HG03097 (cell line): Measurements from ENCODE around the gene NT5DC3.
A peak's percentile ranks its signal among the peaks of the same experiment; 100 is the strongest.

Experiments used
- ATAC-seq: cut with Tn5 transposase; IDR thresholded peaks from one replicate; pipeline ENCODE4 v1.9.1; 2021; ENCODE audit not compliant: unreplicated experiment, low FRiP score

The NT5DC3 gene

DNA sequence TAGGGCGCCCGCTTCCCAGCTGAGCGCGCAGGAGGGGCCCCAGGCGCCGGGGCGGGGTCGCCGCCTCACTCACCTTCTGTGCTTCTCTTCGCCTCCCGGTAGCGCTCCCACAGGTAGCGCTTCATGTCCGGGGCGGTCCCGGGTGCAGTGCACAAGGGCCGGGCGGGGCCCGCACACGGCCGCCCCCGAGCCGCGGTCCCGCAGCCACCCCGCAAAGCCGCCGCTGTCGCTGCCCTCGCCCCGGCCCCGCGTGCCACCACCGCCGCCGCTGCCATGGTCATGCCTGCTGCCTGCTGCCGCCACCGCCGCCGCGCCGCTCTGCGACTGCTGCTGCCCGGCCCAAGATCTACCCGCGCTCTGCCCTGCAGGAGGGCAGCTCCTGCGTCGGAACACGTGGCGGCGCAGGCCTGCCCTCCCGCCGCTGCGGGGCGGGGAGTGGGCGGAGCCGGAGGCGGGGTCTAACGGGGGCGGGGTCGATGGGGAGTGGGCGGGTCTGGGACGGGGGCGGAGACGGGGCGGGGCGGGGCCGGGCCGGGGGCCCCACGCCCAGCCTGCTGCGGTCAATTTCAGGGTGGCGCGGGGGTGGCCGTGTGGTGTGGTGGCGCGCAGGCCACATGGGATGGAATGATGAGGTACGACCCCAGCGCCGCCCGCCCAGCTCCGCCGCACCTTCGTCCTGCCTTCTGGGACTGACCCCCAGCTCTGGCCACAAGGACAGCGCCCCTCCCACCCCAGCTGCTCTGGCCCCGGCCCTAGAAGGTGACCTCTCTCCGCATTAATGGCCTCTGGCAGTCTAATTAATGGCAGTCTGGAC is at the start of gene NT5DC3:
Gene NT5DC3, minus strand, starts transcription at position 359 of the 814 bp plus-strand sequence. Its CDS starts 78 bp downstream, at position 281.
- ATAC-seq = peak; percentile 84

DNA sequence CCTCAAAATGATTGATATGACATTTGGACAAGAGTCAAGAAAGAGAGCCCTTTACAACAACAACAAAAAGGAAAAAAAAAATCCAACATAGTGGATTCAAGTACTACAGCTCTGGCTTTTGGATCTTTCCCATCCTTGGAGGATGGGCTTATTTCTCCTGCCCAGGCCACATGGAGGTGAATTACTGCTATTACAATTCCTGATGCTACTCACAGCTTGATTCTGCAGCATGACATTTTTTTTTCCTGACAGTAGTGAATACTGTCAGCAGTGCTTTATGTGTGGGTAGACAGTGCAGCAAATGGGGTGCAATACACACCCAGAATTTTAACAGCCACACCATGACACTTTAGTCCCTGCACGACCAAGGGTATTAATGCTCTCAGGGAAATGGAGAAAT is 46.7 kb upstream of the NT5DC3 start:
- no peak for ATAC-seq

DNA sequence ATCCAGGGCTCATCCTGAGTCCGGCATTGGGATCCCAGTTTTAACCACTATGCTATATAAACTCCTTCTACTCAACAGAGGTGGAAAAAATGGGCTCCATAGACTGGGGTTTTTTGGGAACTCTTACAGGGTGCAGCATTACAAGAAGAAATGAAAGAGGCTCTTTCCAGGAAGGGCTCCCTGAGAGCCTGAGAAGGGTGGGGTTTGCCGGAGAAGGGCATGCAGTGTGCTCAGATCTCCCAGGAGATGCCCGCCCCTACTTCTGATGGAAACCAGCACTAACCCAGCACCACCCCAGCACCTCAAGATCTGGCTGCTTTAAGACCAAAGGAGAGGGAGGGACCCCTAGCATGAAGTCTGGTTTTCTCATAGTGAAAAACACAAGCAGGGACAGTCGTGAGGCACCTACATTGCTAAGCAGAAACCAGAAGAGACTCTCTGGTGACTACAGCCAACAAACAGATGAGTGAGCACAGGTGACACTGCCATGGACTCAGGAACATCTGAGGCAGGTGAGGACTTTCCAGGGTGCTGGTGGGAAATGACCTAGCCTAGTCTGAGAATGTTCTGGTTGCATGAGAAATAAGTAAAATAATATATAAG is 45.3 kb upstream of the NT5DC3 start:
- ATAC-seq = no peak

DNA sequence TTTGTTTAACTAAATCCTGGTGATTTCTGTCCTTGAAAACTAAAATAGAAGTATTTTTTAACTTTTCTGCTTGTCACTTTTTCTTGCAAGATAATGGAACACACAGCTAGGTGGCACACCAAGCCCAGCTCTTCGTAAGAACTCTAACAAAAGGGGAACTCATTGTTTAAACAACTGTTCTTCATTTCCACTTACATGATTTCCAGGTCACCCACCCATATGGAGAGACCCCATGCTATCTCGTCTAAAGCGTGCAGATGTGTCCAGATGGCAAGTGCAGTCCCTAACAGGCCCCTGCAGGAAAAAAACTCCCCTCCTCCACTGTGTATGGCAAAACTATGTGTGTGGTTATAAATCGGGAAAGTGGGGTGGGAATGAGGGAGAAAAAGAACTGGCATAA is 43.3 kb upstream of the NT5DC3 start:
- ATAC-seq = no peak

GRCh38 chr12:103883908-103884307 is 42.9 kb upstream of the NT5DC3 start:
- ATAC-seq = no peak

DNA sequence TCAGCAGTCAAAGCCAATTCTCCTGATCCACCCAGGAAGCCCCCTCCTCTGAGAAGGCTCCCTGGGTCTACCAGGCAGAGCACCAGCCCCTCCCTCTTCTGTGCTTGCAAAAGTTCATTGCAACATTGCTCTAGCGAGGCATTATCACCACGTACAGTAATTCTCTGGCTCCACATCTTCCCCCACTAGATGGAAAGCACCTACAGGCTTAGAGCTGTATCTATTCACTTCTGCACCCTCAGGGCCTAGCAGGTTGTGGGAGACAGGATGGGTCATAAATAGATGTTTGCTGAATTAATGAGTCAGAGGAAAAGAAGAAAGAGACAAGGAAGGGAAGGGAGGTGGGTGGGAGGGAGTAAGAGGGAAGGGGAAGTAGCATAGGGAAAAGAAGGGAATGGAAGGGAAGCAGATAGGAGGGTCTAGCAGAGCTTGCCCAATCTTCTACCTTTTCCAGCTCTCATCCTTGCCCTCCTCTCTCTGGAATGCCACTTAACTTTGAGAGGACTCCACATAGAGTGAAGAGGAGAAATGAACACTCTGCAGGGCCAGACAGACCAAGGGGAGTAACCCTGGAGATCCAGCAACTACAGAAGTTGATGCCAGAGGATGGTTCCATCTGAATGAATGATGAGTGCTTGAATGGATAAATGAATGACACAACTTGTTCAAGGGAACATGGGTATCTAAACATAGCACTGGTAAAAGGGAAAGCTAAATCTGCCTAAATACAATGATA is 42.0 kb upstream of the NT5DC3 start:
- ATAC-seq = no peak

DNA sequence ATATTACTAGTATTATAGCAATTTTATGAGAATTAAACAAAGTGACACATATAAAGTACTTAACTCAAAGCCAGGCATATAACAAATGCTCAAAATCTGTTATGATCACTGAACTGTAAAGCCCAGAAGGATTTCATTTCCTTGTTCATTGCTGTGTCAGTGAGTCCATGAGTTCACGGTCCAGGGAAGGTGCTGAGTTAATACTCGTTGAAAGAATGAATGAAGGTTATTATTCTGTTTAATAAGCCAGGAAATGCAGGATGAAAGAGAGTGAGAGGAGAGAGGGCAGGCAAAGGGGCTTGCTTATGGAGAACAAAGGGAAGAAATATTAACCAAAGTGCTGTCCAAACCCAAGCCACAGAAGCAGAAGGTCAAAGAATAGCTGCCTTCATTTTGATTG is 40.2 kb upstream of the NT5DC3 start:
- no peak for ATAC-seq

GRCh38 chr12:103880299-103881142 is 39.5 kb upstream of the NT5DC3 start:
- no peak for ATAC-seq

- ATAC-seq = no peak
Measured at GRCh38 chr12:103879878-103880277, 38.8 kb upstream of the NT5DC3 start.

DNA sequence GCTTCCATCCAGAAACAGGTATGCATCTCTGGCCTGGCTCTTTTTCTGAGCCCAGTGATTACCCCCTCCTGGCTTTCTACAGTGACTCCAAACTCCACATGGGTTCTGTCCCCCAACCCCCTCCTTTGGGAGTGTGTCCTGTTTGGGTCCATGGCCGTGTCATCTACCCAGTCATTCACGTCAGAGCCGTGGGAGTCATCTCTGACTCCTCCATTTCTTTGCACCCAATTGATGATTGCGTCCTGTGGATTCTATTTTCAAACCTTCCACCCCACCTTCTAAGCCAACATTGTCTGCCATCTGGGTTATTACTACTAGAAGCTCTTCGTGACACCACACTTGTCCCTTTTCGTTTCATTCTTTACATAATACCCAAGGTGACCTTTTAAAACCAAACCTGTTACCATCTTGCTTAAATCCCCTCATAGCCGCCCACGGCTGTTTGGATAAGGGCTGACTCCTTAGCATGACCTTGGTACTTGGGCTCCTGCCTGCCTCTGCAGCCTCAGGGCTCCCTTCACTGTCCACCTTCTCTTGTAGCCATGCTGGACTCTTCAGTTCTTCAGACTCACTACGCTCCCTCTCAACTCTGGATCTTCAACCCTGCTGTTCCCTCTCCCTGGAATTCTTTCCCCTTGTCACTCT is 38.1 kb upstream of the NT5DC3 start:
- ATAC-seq = no peak

GRCh38 chr12:103877934-103878510 is 37.0 kb upstream of the NT5DC3 start:
- ATAC-seq = no peak

DNA sequence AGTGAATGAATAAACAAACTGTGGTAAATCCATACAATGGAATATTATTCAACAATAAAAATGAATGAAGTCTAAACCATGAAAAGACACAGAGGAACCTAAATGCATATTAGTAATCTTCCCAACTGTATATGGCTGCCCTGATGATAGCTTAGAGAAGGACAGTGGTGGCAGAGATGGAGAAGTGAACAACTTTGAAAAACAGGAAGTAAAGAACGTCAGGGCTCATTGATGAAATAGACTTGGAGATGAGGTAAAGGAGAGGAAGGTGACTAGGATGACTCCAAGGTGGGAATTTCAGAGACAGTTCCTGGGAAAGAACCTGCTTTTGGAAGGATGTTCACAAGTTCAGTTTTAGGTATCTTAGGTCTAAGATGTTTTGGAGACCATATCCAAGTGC is 36.3 kb upstream of the NT5DC3 start:
- ATAC-seq = no peak

GRCh38 chr12:103875666-103876065 is 34.6 kb upstream of the NT5DC3 start:
- ATAC-seq = no peak

- no peak for ATAC-seq
Measured at GRCh38 chr12:103868215-103868614, 27.2 kb upstream of the NT5DC3 start.

DNA sequence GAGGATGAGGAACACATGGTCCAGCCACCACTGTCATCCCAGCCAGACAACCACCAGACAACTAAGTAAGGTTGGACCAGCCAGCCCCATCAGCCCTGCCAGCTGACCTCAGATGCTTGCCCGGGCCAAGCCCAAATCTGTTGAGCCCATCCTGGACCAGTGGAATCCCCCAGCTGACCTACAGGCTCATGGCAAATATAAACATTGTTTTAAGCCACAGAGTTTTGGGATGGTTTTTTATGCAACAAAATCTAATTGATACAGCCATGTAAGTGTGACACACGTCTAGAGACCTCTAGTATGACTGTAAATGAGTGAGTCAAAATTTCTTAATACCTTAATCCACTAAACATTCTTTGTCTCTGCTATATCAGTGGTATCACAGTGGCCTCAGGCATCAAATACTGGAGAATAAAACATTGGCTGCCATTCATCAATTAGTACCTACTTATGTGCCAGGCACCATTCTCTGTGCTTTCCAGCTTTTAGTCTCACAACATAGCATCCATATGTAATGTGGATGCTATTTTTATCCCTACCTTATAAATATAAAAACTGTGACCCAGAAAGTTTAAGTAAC is 24.2 kb upstream of the NT5DC3 start:
- no peak for ATAC-seq

DNA sequence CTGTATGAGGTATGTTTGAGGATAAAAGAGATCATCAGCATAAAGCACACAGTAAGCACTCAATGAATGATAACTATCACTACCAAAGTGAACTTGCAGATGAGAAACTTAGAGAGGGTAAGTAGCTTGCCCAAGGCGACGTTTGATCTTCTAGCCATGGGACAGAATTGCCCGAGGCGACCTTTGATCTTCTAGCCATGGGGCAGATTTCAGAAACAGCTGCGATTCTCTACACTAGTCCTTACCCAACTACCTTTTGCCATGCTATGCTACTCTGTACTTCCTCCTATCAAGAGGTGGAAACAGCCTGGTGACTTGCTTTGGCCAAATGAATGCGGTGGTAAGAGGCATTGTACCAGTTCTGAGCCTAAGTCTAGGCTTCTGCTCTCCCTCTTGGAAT is 23.7 kb upstream of the NT5DC3 start:
- ATAC-seq = no peak

GRCh38 chr12:103858953-103859601 is 18.0 kb upstream of the NT5DC3 start:
- no peak for ATAC-seq

DNA sequence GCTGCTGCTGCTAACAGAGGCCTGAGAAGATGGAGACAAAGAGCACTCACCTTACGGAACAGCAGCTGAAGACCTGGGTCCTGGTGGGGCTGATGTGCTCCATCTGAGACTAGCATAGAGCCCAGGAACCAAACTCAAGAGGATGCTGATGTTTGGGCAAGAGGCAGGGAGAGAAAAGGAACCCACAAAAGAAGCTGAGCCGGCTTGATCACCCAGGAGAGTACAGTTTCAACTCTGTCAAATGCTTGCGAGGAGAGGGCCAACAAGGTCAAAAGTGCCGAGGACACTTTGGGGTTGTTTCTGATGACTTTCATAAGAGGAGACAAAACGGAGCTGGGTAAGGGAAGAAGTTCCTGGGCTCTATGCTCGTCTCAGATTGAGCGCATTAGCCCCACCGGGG is 17.3 kb upstream of the NT5DC3 start:
- no peak for ATAC-seq

DNA sequence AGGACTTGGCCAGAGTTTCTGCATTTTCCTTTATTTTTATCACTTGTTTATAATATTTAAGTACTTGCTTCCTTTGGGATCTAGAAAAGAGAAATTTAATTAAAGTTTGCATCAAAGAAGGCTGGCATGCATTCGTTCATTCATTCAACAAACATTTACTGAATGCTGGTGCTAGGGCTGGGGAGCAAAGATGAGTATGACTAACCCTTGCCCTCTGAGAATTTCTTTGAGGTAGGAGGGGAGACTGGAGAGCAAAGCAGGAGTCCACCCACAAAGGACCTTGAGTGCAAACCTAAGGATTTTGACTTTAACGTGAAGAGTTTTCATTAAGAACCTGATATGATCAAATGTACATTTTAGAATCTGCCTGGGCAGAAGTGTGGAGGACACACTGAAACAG is 16.1 kb upstream of the NT5DC3 start:
- ATAC-seq = no peak
